Measurements from ENCODE around the gene C4orf50.

Gene C4orf50

GRCh38 chr4:5923376-5923775 is 94.9 kb downstream of the C4orf50 start:
- no peak overlapping the region for H3K27ac Mint-ChIP-seq
- ATAC-seq (no peak), DNase-seq (ENCODE audit: low spot score in 2 of 2) (no peak)
- no peaks in the 10 kb centered on the region for H3K9me3 Mint-ChIP-seq
- peaks cover 7% of the 10 kb centered on the region for H3K4me1 Mint-ChIP-seq
- no peak overlapping the region for H3K4me3 Mint-ChIP-seq
- H3K36me3 Mint-ChIP-seq = no peaks in the 10 kb centered on the region

GRCh38 chr4:5922556-5922955 is 95.7 kb downstream of the C4orf50 start:
- Mint-ChIP-seq H3K4me1 (peaks cover 7% of the 10 kb centered on the region), H3K36me3 (no peaks in the 10 kb centered on the region), H3K4me3 (no peak overlapping the region), H3K27ac (no peak overlapping the region), H3K9me3 (no peaks in the 10 kb centered on the region)
- no peak for ATAC-seq
- DNase-seq (ENCODE audit: low spot score in 2 of 2) = no peak

- DNase-seq (ENCODE audit: low spot score in 2 of 2) = no peak
- Mint-ChIP-seq H3K9me3 (no peaks in the 10 kb centered on the region), H3K36me3 (no peaks in the 10 kb centered on the region), H3K4me1 (peaks cover 7% of the 10 kb centered on the region), H3K27ac (no peak overlapping the region), H3K4me3 (no peak overlapping the region)
- no peak for ATAC-seq
Observed at GRCh38 chr4:5921981-5922380, 96.2 kb downstream of the C4orf50 start.

- Mint-ChIP-seq H3K4me3 (no peak overlapping the region), H3K9me3 (no peaks in the 10 kb centered on the region), H3K36me3 (no peaks in the 10 kb centered on the region), H3K27ac (no peak overlapping the region), H3K4me1 (peaks cover 7% of the 10 kb centered on the region)
- ATAC-seq (no peak), DNase-seq (ENCODE audit: low spot score in 2 of 2) (no peak)
Observed at GRCh38 chr4:5921101-5921980, 96.9 kb downstream of the C4orf50 start.

- Mint-ChIP-seq H3K27ac (no peak overlapping the region), H3K9me3 (no peaks in the 10 kb centered on the region), H3K36me3 (no peaks in the 10 kb centered on the region), H3K4me1 (peaks cover 7% of the 10 kb centered on the region), H3K4me3 (no peak overlapping the region)
- DNase-seq (ENCODE audit: low spot score in 2 of 2) = no peak
- ATAC-seq = no peak
Observed at GRCh38 chr4:5919571-5919970, 98.7 kb downstream of the C4orf50 start.

GRCh38 chr4:5919044-5919443 is 99.2 kb downstream of the C4orf50 start:
- Mint-ChIP-seq H3K9me3 (no peaks in the 10 kb centered on the region), H3K36me3 (no peaks in the 10 kb centered on the region), H3K27ac (no peak overlapping the region), H3K4me3 (no peak overlapping the region), H3K4me1 (peaks cover 7% of the 10 kb centered on the region)
- ATAC-seq = no peak
- no peak for DNase-seq (ENCODE audit: low spot score in 2 of 2)

- H3K9me3 Mint-ChIP-seq = no peaks in the 10 kb centered on the region
- no peak overlapping the region for H3K27ac Mint-ChIP-seq
- H3K4me3 Mint-ChIP-seq = no peak overlapping the region
- H3K36me3 Mint-ChIP-seq = no peaks in the 10 kb centered on the region
- ATAC-seq (no peak), DNase-seq (ENCODE audit: low spot score in 2 of 2) (no peak)
- peaks cover 7% of the 10 kb centered on the region for H3K4me1 Mint-ChIP-seq
Observed at GRCh38 chr4:5918331-5918985, 99.8 kb downstream of the C4orf50 start.

GRCh38 chr4:5917672-5918071 is 100.6 kb downstream of the C4orf50 start:
- no peaks in the 10 kb centered on the region for H3K9me3 Mint-ChIP-seq
- peaks cover 7% of the 10 kb centered on the region for H3K4me1 Mint-ChIP-seq
- ATAC-seq (no peak), DNase-seq (ENCODE audit: low spot score in 2 of 2) (no peak)
- no peaks in the 10 kb centered on the region for H3K36me3 Mint-ChIP-seq
- no peak overlapping the region for H3K4me3 Mint-ChIP-seq
- H3K27ac Mint-ChIP-seq = no peak overlapping the region

- H3K9me3 Mint-ChIP-seq = no peaks in the 10 kb centered on the region
- peaks cover 3% of the 10 kb centered on the region for H3K4me1 Mint-ChIP-seq
- H3K4me3 Mint-ChIP-seq = no peak overlapping the region
- DNase-seq (ENCODE audit: low spot score in 2 of 2) (no peak), ATAC-seq (no peak)
- no peaks in the 10 kb centered on the region for H3K36me3 Mint-ChIP-seq
- no peak overlapping the region for H3K27ac Mint-ChIP-seq
Observed at GRCh38 chr4:5916229-5916628, 102.0 kb downstream of the C4orf50 start.

GRCh38 chr4:5913454-5913853 is 104.8 kb downstream of the C4orf50 start:
- Mint-ChIP-seq H3K9me3 (peaks cover 6% of the 10 kb centered on the region), H3K36me3 (no peaks in the 10 kb centered on the region), H3K27ac (no peak overlapping the region), H3K4me1 (no peaks in the 10 kb centered on the region), H3K4me3 (no peak overlapping the region)
- no peak for DNase-seq (ENCODE audit: low spot score in 2 of 2)
- ATAC-seq = no peak

- DNase-seq (ENCODE audit: low spot score in 2 of 2) (no peak), ATAC-seq (no peak)
- Mint-ChIP-seq H3K4me3 (no peak overlapping the region), H3K27ac (no peak overlapping the region), H3K4me1 (no peaks in the 10 kb centered on the region), H3K9me3 (peaks cover 10% of the 10 kb centered on the region), H3K36me3 (no peaks in the 10 kb centered on the region)
Observed at GRCh38 chr4:5912614-5913019, 105.6 kb downstream of the C4orf50 start.

- ATAC-seq = no peak
- DNase-seq (ENCODE audit: low spot score in 2 of 2) = no peak
- peaks cover 14% of the 10 kb centered on the region for H3K9me3 Mint-ChIP-seq
- no peak overlapping the region for H3K27ac Mint-ChIP-seq
- no peaks in the 10 kb centered on the region for H3K36me3 Mint-ChIP-seq
- H3K4me3 Mint-ChIP-seq = no peak overlapping the region
- no peaks in the 10 kb centered on the region for H3K4me1 Mint-ChIP-seq
Observed at GRCh38 chr4:5908876-5909427, 109.3 kb downstream of the C4orf50 start.

GRCh38 chr4:5906191-5906590 is 112.0 kb downstream of the C4orf50 start:
- H3K4me3 Mint-ChIP-seq = no peak overlapping the region
- DNase-seq (ENCODE audit: low spot score in 2 of 2) (no peak), ATAC-seq (no peak)
- H3K36me3 Mint-ChIP-seq = no peaks in the 10 kb centered on the region
- peaks cover 14% of the 10 kb centered on the region for H3K9me3 Mint-ChIP-seq
- no peaks in the 10 kb centered on the region for H3K4me1 Mint-ChIP-seq
- H3K27ac Mint-ChIP-seq = no peak overlapping the region

GRCh38 chr4:5905714-5906113 is 112.5 kb downstream of the C4orf50 start:
- Mint-ChIP-seq H3K9me3 (peaks cover 14% of the 10 kb centered on the region), H3K4me1 (no peaks in the 10 kb centered on the region), H3K36me3 (no peaks in the 10 kb centered on the region), H3K4me3 (no peak overlapping the region), H3K27ac (no peak overlapping the region)
- DNase-seq (ENCODE audit: low spot score in 2 of 2) = no peak
- no peak for ATAC-seq

- H3K27ac Mint-ChIP-seq = no peak overlapping the region
- ATAC-seq = no peak
- H3K4me3 Mint-ChIP-seq = no peak overlapping the region
- H3K4me1 Mint-ChIP-seq = no peaks in the 10 kb centered on the region
- H3K36me3 Mint-ChIP-seq = no peaks in the 10 kb centered on the region
- DNase-seq (ENCODE audit: low spot score in 2 of 2) = no peak
- H3K9me3 Mint-ChIP-seq = peaks cover 4% of the 10 kb centered on the region
Observed at GRCh38 chr4:5900844-5901243, 117.4 kb downstream of the C4orf50 start.

GRCh38 chr4:5899881-5900280 is 118.3 kb downstream of the C4orf50 start:
- Mint-ChIP-seq H3K27ac (no peak overlapping the region), H3K4me1 (no peaks in the 10 kb centered on the region), H3K36me3 (no peaks in the 10 kb centered on the region), H3K4me3 (no peak overlapping the region), H3K9me3 (peaks cover 4% of the 10 kb centered on the region)
- ATAC-seq = no peak
- DNase-seq (ENCODE audit: low spot score in 2 of 2) = no peak

Measured in stimulated activated effector memory CD8-positive, alpha-beta T cell treated with anti-CD3 and anti-CD28 coated beads, Interleukin-12 subunit alpha, Interleukin-12 subunit beta, amount 100 ng/mL, for 72 hours (primary cell).